ENCODE data around the gene ADISSP. TPM values are rescaled to one million over a fixed set of nuclear protein-coding genes. Genes with fewer than 3 reads are reported as not detected.
A peak's percentile ranks its signal among the peaks of the same experiment; 100 is the strongest.

Gene ADISSP
- total RNA-seq (2014; rRNA removed; shearing (Covaris generic); ENCODE audit: low replicate concordance) = 44.1 and 60.4 TPM in 2 replicates

DNA sequence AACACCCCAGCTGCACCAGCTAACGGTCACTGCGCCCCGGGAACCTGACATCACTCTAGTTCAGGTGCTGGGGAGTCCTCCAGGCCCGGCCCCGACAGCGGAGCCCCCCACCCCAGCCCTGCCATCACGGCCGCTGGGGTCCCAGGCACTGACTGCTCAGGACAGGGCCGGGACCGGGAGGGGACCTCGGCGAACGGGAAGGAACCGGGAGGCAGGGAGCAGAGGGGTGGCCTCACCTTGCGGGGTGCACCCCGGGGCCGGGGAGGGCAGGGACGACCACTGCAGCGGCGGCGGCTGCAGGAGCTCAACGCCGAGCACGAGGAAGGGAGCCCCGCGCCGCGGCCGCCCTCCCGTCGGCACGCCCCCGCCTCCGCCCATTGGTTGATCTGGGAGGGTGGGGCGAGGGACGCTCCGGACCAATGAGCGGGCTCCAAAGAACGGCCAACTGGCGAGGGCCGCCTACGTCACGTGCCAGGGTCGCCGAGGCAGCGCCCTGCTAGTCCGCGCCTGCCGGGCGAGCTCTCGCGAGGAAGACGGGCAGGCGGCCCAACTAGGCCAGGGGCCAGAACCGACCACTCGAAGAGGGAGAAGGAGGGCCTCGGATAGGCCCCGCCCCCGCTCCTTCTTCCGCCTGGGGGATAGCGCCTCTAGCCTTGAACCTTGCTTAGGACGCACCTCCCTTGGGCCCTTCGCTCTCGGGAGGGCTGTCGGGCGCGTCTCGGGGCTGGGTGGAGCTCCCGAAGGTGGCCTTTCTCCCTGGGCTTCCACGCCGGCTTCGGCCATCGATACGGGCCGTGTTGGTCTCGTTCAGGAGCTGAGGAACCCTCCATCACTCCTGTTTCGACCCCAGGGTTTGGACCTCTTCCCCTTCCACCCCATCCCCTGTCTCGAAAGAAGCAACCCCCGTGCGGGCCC, at the start of gene ADISSP:
Gene ADISSP, minus strand, starts transcription at position 327 of the 915 bp plus-strand sequence. CDS start 7,653 bp downstream, outside the sequence.
- Histone ChIP-seq H3K9me2 (replicated peaks; ENCODE audit: insufficient read depth, low read length) (no peaks in the 10 kb centered on the region), H2AFZ (ENCODE audit: low read length) (peak within 1 kb of the TSS; percentile 91; the same call in 1 of the 2 replicates), H3K36me3 (ENCODE audit: insufficient read depth, low read length) (no peaks in the 10 kb centered on the region), H3K4me1 (ENCODE audit: low read length) (peaks cover 36% of the 10 kb centered on the region), H3K79me2 (ENCODE audit: low read length) (peaks cover 42% of the 10 kb centered on the region), H3K9ac (ENCODE audit: low read length) (peak within 1 kb of the TSS; percentile 99), H4K20me1 (ENCODE audit: insufficient read depth, low read depth, low read length) (no peaks in the 10 kb centered on the region; the same call in 1 of the 2 replicates), H3K27ac (ENCODE audit: low read length) (peak within 1 kb of the TSS; percentile 69), H3K4me3 (ENCODE audit: low read length) (peak within 1 kb of the TSS; percentile 100), H3K4me2 (ENCODE audit: low read depth, low read length, poor library complexity, severe bottlenecking) (peak within 1 kb of the TSS; percentile 100), H3K9me3 (ENCODE audit: low read length) (no peaks in the 10 kb centered on the region), H3K27me3 (ENCODE audit: low read length) (no peaks in the 10 kb centered on the region)
- peak; percentile 99 for DNase-seq

DNA sequence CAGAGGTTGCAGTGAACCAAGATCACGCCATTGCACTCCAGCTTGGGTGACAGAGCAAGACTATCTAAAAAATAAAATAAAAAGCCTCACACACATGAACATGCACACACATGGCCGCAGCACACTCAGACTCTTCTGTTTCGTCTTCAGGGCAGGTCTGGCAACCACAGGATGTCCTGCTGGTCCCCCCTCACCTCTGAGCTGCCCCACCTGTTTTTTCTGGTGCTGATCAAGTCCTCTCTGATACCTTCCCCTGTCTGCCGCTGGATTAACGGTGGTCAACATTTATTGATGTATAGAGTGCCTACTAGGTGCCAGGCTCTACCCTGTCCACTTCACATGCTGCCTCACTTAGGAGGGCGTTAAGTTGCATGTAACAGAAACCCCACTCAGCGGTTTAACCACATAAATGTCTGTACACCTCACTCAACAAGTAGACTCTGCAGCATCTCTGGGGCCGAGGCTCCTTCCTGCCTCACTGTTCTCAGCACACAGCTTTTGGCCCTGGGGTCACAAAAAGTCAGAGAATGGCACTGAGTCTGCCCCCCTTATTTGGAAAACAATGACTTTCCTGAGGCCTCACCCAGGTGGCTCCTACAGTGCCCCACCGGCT, 48.3 kb upstream of the ADISSP start:
- Histone ChIP-seq H3K4me1 (ENCODE audit: low read length) (peaks cover 13% of the 10 kb centered on the region), H3K27ac (ENCODE audit: low read length) (no peak overlapping the region)
- no peak for DNase-seq

DNA sequence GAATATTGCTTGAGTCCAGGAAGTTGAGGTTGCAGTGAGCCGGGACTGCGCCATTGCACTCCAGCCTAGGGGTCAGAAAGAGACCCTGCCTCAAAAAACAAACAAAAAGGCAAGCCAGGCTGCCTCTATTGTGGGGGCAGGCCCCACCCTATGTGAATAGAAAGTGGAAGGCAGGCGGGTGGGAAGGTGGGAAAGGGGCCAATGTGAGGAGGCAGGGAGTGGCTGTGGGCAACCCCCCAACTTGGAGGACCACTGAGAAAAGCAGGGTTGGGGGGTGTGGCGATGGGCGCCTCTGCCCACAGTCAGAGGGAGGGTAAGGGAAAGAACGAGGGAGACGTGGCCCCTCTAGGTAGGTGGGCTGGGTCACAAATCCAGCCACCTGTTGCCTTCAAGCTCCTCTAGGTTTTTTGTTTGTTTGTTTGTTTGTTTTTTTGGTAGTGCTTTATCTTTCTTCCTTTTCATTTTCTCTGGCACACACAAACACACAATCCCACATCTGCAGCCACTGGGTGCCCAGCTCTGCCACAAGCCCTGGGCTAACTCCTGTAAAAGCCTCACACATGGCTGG, 47.5 kb upstream of the ADISSP start:
- no peaks in the 10 kb centered on the region for H3K9me2 ChIP-seq (replicated peaks; ENCODE audit: insufficient read depth, low read length)
- H3K9me3 ChIP-seq (ENCODE audit: low read length) = no peaks in the 10 kb centered on the region
- no peak overlapping the region for H3K4me2 ChIP-seq (ENCODE audit: low read depth, low read length, poor library complexity, severe bottlenecking)
- DNase-seq = no peak
- H2AFZ ChIP-seq (ENCODE audit: low read length) = no peak overlapping the region
- peaks cover 13% of the 10 kb centered on the region for H3K4me1 ChIP-seq (ENCODE audit: low read length)
- no peaks in the 10 kb centered on the region for H3K27me3 ChIP-seq (ENCODE audit: low read length)
- no peaks in the 10 kb centered on the region for H3K36me3 ChIP-seq (ENCODE audit: insufficient read depth, low read length)
- H3K9ac ChIP-seq (ENCODE audit: low read length) = no peak overlapping the region
- H4K20me1 ChIP-seq (ENCODE audit: insufficient read depth, low read depth, low read length) = no peaks in the 10 kb centered on the region
- H3K27ac ChIP-seq (ENCODE audit: low read length) = no peak overlapping the region
- H3K79me2 ChIP-seq (ENCODE audit: low read length) = no peaks in the 10 kb centered on the region
- H3K4me3 ChIP-seq (ENCODE audit: low read length) = no peak overlapping the region

More for the DNA sequence above, 48.3 kb upstream of the ADISSP start:
- Histone ChIP-seq H3K9me3 (ENCODE audit: low read length) (no peaks in the 10 kb centered on the region), H3K27me3 (ENCODE audit: low read length) (no peaks in the 10 kb centered on the region), H3K4me2 (ENCODE audit: low read depth, low read length, poor library complexity, severe bottlenecking) (no peak overlapping the region), H3K4me3 (ENCODE audit: low read length) (no peak overlapping the region), H3K36me3 (ENCODE audit: insufficient read depth, low read length) (no peaks in the 10 kb centered on the region), H3K9ac (ENCODE audit: low read length) (no peak overlapping the region), H4K20me1 (ENCODE audit: insufficient read depth, low read depth, low read length) (no peaks in the 10 kb centered on the region), H3K9me2 (replicated peaks; ENCODE audit: insufficient read depth, low read length) (no peaks in the 10 kb centered on the region), H3K79me2 (ENCODE audit: low read length) (peaks cover under 1% of the 10 kb centered on the region; the same call in 1 of the 2 replicates), H2AFZ (ENCODE audit: low read length) (no peak overlapping the region)

DNA sequence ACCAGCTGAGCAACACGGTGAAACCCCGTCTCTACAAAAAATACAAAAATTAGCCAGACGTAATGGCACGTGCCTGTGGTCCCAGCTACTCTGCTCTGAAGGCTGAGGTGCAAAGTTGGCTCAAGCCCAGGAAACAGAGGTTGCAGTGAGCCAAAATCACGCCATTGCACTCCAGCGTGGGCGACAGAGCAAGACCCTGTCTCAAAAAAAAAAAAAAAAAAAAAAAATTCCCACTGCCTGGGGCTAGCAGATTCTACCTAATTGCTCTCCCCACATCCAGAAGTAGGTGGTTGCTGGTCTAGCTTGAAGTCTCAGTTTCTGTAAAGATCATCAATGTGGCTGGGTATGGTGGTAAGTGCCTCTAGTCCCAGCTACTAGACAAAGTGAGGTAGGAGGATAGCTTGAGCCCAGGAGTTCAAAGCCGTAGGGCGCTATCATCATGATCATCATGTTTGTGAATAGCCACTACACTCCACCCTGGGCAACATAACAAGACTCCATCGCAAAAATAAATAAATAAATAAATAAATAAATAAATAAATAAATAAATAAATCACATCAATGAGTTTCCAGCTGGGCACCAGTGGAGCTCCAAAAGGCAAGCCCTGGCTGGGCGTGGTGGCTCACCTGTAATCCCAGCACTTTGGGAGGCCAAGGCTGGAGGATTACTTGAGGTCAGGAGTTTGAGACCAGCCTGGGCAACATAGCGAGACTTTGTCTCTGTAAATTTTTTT, 46.5 kb upstream of the ADISSP start:
- H2AFZ ChIP-seq (ENCODE audit: low read length) = no peak overlapping the region
- no peak overlapping the region for H3K9ac ChIP-seq (ENCODE audit: low read length)
- no peak overlapping the region for H3K4me3 ChIP-seq (ENCODE audit: low read length)
- H4K20me1 ChIP-seq (ENCODE audit: insufficient read depth, low read depth, low read length) = no peaks in the 10 kb centered on the region
- no peak overlapping the region for H3K4me2 ChIP-seq (ENCODE audit: low read depth, low read length, poor library complexity, severe bottlenecking)
- DNase-seq = no peak
- H3K27me3 ChIP-seq (ENCODE audit: low read length) = no peaks in the 10 kb centered on the region
- no peaks in the 10 kb centered on the region for H3K9me3 ChIP-seq (ENCODE audit: low read length)
- no peaks in the 10 kb centered on the region for H3K79me2 ChIP-seq (ENCODE audit: low read length)
- no peak overlapping the region for H3K27ac ChIP-seq (ENCODE audit: low read length)
- no peaks in the 10 kb centered on the region for H3K9me2 ChIP-seq (replicated peaks; ENCODE audit: insufficient read depth, low read length)
- H3K4me1 ChIP-seq (ENCODE audit: low read length) = peaks cover 6% of the 10 kb centered on the region
- H3K36me3 ChIP-seq (ENCODE audit: insufficient read depth, low read length) = no peaks in the 10 kb centered on the region

DNA sequence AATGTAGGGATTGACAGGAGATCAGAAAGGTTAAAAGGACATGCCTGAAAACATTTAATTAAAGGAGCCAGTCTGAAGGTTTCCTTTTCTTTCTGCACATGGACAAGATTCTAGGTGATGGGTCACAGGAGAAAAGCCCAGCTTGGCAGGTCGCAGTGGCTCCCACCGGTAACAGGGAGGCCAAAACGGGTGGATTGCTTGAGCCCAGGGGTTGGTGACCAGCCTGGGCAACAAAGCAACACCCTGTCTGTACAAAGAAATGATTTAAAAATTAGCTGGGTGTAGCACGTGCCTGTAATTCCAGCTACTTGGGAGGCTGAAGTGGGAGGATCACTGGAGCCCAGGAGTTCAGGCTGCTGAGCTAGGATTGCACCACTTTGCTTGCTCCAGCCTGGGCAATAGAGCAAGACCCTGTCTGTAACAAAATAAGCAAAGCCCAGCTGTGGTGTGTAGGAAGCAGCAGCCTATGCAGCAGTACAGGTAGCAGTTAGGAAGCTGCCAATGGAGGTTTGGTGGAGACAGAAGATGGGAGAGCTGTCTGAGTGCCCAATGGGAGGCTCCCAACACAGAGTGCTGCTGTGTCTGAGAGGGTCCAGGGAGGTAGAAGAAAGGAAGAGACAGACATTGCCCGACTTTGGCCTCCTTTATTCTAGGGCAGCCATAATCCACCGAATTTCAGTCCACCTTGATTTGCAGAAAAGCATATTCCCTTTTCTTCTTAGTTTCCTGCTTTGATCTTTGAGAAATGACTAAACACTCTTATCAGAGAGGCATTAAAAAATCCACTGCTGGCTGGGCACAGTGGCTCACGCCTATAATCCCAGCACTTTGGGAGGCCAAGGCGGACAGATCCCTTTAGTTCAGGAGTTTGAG, 45.7 kb upstream of the ADISSP start:
- no peaks in the 10 kb centered on the region for H4K20me1 ChIP-seq (ENCODE audit: insufficient read depth, low read depth, low read length)
- H2AFZ ChIP-seq (ENCODE audit: low read length) = no peak overlapping the region
- no peaks in the 10 kb centered on the region for H3K9me2 ChIP-seq (replicated peaks; ENCODE audit: insufficient read depth, low read length)
- H3K9me3 ChIP-seq (ENCODE audit: low read length) = no peaks in the 10 kb centered on the region
- H3K4me3 ChIP-seq (ENCODE audit: low read length) = no peak overlapping the region
- no peak overlapping the region for H3K9ac ChIP-seq (ENCODE audit: low read length)
- no peak for DNase-seq
- H3K4me2 ChIP-seq (ENCODE audit: low read depth, low read length, poor library complexity, severe bottlenecking) = no peak overlapping the region
- peaks cover 2% of the 10 kb centered on the region for H3K4me1 ChIP-seq (ENCODE audit: low read length)
- no peaks in the 10 kb centered on the region for H3K36me3 ChIP-seq (ENCODE audit: insufficient read depth, low read length)
- no peak overlapping the region for H3K27ac ChIP-seq (ENCODE audit: low read length)
- no peaks in the 10 kb centered on the region for H3K27me3 ChIP-seq (ENCODE audit: low read length)
- H3K79me2 ChIP-seq (ENCODE audit: low read length) = no peaks in the 10 kb centered on the region

DNA sequence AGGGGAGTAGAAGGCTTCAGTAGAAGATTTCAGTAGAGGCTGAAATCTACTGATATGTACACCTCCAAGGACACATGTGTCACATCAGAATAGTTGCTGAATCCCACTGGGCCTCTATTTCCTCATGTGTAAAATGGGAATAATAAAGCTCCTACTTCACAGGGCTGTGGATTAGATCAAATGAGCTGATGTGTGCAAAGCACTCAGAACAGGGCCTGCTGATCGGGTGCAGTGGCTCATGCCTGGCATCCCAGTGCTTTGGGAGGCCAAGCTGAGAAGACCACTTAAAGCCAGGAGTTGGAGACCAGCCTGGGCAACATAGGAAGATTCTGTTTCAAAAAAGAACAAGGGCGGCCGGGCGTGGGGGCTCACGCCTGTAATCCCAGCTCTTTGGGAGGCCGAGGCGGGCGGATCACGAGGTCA, 44.7 kb upstream of the ADISSP start:
- no peak overlapping the region for H3K4me2 ChIP-seq (ENCODE audit: low read depth, low read length, poor library complexity, severe bottlenecking)
- H3K4me1 ChIP-seq (ENCODE audit: low read length) = no peaks in the 10 kb centered on the region
- H3K9ac ChIP-seq (ENCODE audit: low read length) = no peak overlapping the region
- no peaks in the 10 kb centered on the region for H3K36me3 ChIP-seq (ENCODE audit: insufficient read depth, low read length)
- no peaks in the 10 kb centered on the region for H4K20me1 ChIP-seq (ENCODE audit: insufficient read depth, low read depth, low read length)
- H3K27ac ChIP-seq (ENCODE audit: low read length) = no peak overlapping the region
- no peaks in the 10 kb centered on the region for H3K9me2 ChIP-seq (replicated peaks; ENCODE audit: insufficient read depth, low read length)
- H3K9me3 ChIP-seq (ENCODE audit: low read length) = no peaks in the 10 kb centered on the region
- no peaks in the 10 kb centered on the region for H3K27me3 ChIP-seq (ENCODE audit: low read length)
- H3K79me2 ChIP-seq (ENCODE audit: low read length) = no peaks in the 10 kb centered on the region
- no peak overlapping the region for H2AFZ ChIP-seq (ENCODE audit: low read length)
- no peak for DNase-seq
- no peak overlapping the region for H3K4me3 ChIP-seq (ENCODE audit: low read length)

DNA sequence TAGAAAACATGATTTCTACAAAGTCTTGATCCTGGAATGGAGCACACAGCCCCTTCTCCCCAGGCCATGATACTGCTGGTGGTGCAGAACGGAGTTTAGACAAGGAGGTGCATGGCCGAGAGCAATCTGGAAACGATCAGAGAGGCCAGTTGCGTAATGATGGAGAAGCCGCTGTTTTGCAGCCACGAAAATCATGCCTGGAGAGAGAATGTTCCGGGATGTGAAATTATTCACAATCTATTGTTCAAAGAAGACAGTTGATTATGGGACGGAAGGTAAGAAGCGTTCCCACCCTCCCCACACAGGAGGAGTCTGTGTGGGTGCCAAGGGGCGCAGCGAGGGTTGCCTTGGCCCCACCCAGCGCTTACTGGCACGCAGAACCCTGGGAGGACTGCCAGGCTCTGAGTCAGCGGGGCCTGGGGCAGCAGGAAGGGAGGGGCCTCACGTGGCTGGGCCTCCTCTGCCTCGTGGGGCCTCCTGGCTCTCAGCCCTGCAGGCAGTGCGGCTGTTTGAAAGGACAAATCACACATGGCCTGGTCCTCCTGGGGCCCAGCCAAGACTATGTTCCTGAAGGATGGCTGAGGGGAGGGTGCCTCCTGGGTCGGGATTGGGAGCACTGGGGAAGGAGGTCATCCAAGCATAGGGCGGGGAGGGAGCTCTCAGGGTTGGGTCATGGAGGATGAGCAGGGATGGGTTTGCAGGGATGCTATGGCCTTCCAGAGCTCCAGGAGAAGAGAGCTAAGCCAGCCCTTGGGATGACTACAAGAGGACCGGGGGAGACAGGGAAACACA, 44.1 kb upstream of the ADISSP start:
- H3K4me1 ChIP-seq (ENCODE audit: low read length) = no peaks in the 10 kb centered on the region
- H3K4me3 ChIP-seq (ENCODE audit: low read length) = no peak overlapping the region
- H3K27ac ChIP-seq (ENCODE audit: low read length) = no peak overlapping the region
- H3K9me2 ChIP-seq (replicated peaks; ENCODE audit: insufficient read depth, low read length) = no peaks in the 10 kb centered on the region
- H3K27me3 ChIP-seq (ENCODE audit: low read length) = no peaks in the 10 kb centered on the region
- no peak overlapping the region for H2AFZ ChIP-seq (ENCODE audit: low read length)
- H3K36me3 ChIP-seq (ENCODE audit: insufficient read depth, low read length) = no peaks in the 10 kb centered on the region
- no peaks in the 10 kb centered on the region for H4K20me1 ChIP-seq (ENCODE audit: insufficient read depth, low read depth, low read length)
- H3K9me3 ChIP-seq (ENCODE audit: low read length) = no peaks in the 10 kb centered on the region
- DNase-seq = no peak
- no peaks in the 10 kb centered on the region for H3K79me2 ChIP-seq (ENCODE audit: low read length)
- H3K4me2 ChIP-seq (ENCODE audit: low read depth, low read length, poor library complexity, severe bottlenecking) = no peak overlapping the region
- no peak overlapping the region for H3K9ac ChIP-seq (ENCODE audit: low read length)

All from Karpas-422 (cell line).